SK-N-MC (cell line): Measurements from ENCODE around the gene TCERG1L.

ENCODE experiments used
- EZH2 ChIP-seq: fragments of 200-600 bp; sonication (generic); IDR thresholded peaks from one replicate; pipeline ENCODE4 v1.6.1; 2017; ENCODE audit warnings: antibody characterized with exemption
- FOXP2 ChIP-seq: optimal IDR thresholded peaks from 2 replicates; pipeline ENCODE3; 2011; ENCODE audit warnings: mild to moderate bottlenecking, moderate library complexity; ENCODE audit not compliant: insufficient read depth; ENCODE audit errors: extremely low read length, control extremely low read depth
- POLR2AphosphoS5 ChIP-seq: IDR thresholded peaks from 2 replicates; pipeline ENCODE4 v1.6.1; 2012; ENCODE audit warnings: mild to moderate bottlenecking, low read depth, low read length, borderline replicate concordance

GRCh38 chr10:131344747-131345146 is 33.2 kb upstream of the TCERG1L start:
- TF ChIP-seq POLR2AphosphoS5, result no peak
- TF ChIP-seq EZH2, result no peak
- TF ChIP-seq FOXP2, result no peak
